Small intestine (tissue), 7 donors: ENCODE data around the gene CCDC57. TPM values are rescaled to one million over a fixed set of nuclear protein-coding genes. Genes with fewer than 3 reads are reported as not detected.

Experiments
- DNase-seq, 2 donors: peaks; one replicate each; pipeline versions ENCODE4 v3.0.0 to v3.0.0-alpha.2; 2013
- FAIRE-seq: peaks from 2 replicates; lab custom pipeline; 2012; peaks lifted over from hg19 to GRCh38; lab: Jason Lieb, UNC
- H3K27ac ChIP-seq, 3 donors: one replicate each; pipeline ENCODE4 v1.5.1; 2013; ENCODE audit warnings: low read length in 2 of 3, mild to moderate bottlenecking in 2 of 3, control low read depth in 1 of 3, inconsistent platforms in 1 of 3, low read depth in 1 of 3, moderate library complexity in 1 of 3
- H3K27me3 ChIP-seq, 3 donors: one replicate each; pipeline ENCODE4 v1.6.1; 2013; ENCODE audit warnings: low read length in 3 of 3, inconsistent platforms in 1 of 3; ENCODE audit not compliant: control insufficient read depth in 3 of 3, insufficient read depth in 3 of 3
- H3K36me3 ChIP-seq, 3 donors: one replicate each; pipeline ENCODE4 v1.6.1; 2013; ENCODE audit warnings: low read length in 3 of 3, inconsistent platforms in 1 of 3, low read depth in 1 of 3, mild to moderate bottlenecking in 1 of 3, moderate library complexity in 1 of 3; ENCODE audit not compliant: control insufficient read depth in 3 of 3, insufficient read depth in 2 of 3
- H3K4me1 ChIP-seq, 3 donors: one replicate each; pipeline ENCODE4 v1.6.1; 2013; ENCODE audit warnings: low read length in 2 of 3, inconsistent platforms in 1 of 3, low read depth in 1 of 3, mild to moderate bottlenecking in 1 of 3, moderate library complexity in 1 of 3; ENCODE audit not compliant: control insufficient read depth in 3 of 3, insufficient read depth in 2 of 3
- H3K4me3 ChIP-seq, 3 donors: one replicate each; pipeline ENCODE4 v1.5.1; 2013; ENCODE audit warnings: low read length in 3 of 3, control low read depth in 1 of 3, inconsistent platforms in 1 of 3, low read depth in 1 of 3, mild to moderate bottlenecking in 1 of 3, moderate library complexity in 1 of 3
- H3K9me3 ChIP-seq, 2 donors: one replicate each; pipeline ENCODE4 v1.6.1; 2013; ENCODE audit warnings: low read depth in 1 of 2, low read length in 1 of 2; ENCODE audit not compliant: control insufficient read depth in 2 of 2, insufficient read depth in 1 of 2
- WGBS, 3 donors: extraction: QIAGEN DNeasy Blood & Tissue Kit; methylation state at CpG; one replicate each; pipeline ENCODE4 v1.1.7; 2013; 5-methylcytosine and 5-hydroxymethylcytosine counted together
- polyA plus RNA-seq, 4 donors: library from polyadenylated mRNA; stranded (reverse) in 3 of 4; unstranded in 1 of 4; fragments of 200-250 nt in 3 of 4; fragments of 120-200 nt in 1 of 4; gene quantifications; one replicate each; pipeline versions ENCODE4 v1.2.1 to v1.2.3, GENCODE V29; 2013
- donor health status: healthy with polysubstance abuse.
- donor health status: control.
- donor health status: control.
- donor health status: Bipolar disorder and iron deficiency.
- donor health status: healthy.

The CCDC57 gene
- polyA plus RNA-seq, 4 donors: 36.7 to 97.3 (median 44.6) TPM

DNA sequence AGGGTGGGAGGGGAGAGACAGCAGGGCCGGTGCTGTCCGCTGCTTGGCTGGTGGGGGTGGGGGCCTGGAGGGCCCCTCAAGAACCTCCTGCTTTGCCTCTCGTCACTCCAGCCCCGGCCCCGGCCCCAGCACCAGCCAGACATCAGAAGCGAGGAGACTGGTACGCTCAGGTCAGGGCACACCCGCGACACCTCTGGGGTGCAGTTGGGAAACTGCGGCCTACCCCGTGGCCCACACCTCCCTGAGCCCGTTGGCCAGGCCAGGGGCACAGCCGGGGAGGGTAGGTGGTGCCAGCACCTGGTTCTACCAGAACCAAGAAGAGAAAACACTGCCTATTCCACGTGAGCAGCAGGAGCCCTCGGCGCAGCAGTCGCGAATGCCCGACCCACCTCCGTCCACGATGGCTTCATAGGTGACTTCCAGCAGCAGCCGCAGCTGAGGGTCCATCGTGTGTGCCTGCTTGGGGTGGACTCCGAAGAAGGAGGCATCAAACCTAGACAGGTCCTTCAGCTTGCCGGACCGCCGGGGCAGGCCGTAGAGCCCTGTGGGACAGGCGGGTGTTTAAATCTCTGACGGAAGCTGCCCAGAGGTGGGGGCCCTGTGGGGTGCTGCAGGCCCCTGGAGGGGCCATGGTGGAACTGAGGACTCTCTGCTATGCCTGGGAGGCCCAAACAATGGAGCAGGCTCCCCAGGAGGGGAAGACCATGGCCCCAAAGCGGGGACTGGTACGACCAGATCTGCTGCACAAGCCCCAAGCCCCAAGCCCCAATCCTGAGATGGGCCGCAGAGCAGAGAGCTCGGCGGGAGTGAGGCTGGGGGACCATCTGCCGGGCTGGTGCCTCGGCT, 117.5 kb downstream of the CCDC57 start:
- WGBS, 3 donors: 92 to 93% (median 93%) methylated on average over 36 to 37 of the region's 37 CpGs
- H3K4me1 ChIP-seq: peaks cover 2 to 19% (median 6%) of the 10 kb centered on the region in 3 donors
- H3K4me3 ChIP-seq: no peak overlapping the region
- no peaks in the 10 kb centered on the region for H3K9me3 ChIP-seq
- no peak for DNase-seq
- H3K36me3 ChIP-seq: peaks cover 14 to 64% (median 19%) of the 10 kb centered on the region in 3 donors
- no peaks in the 10 kb centered on the region for H3K27me3 ChIP-seq
- FAIRE-seq: no peak
- no peak overlapping the region for H3K27ac ChIP-seq

DNA sequence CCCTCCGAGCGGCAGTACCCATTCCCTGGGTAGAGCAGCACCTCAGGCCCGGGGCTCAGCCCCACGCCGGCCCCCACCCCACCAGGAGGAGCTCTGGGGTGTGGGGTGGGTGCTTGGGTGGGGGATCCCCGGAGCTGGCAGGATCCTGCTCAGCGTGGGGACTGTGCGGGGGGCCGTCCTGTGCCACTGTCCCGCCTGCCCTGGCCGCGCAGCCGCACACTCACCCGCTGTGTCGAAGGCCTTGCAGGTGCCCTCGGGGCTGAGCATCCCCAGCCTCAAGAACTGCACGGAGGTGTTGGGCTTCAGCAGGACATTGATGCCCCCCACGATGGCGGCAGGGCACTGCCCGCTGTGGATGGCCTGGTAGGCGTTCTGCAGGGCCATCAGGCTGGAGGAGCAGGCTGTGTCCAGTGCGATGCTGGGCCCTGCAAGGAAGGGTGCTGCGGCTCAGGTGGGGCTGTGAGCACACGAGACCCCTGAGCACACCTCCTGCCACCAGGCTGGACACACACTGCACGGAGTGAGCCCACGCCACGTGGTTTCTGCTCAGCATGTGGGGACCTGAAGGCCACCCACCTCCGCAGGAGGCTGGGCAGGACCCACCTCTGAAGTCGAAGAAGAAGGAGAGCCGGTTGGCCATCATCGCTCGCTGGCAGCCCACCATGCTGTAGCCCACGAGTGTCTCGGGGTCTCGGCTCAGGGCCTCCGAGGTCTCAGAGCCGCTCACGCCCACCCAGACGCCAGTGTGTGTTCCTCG, 119.5 kb downstream of the CCDC57 start:
- no peaks in the 10 kb centered on the region for H3K9me3 ChIP-seq
- DNase-seq (no peak), FAIRE-seq (no peak)
- peaks cover 0 to 10% (median 0%) of the 10 kb centered on the region in 3 donors for H3K4me1 ChIP-seq
- 96 to 97% (median 97%) methylated on average over 38 to 40 of the region's 40 CpGs for WGBS, 3 donors
- H3K4me3 ChIP-seq: no peak overlapping the region
- no peak overlapping the region for H3K27ac ChIP-seq
- H3K27me3 ChIP-seq: no peaks in the 10 kb centered on the region
- peaks cover 16 to 84% (median 19%) of the 10 kb centered on the region in 3 donors for H3K36me3 ChIP-seq

DNA sequence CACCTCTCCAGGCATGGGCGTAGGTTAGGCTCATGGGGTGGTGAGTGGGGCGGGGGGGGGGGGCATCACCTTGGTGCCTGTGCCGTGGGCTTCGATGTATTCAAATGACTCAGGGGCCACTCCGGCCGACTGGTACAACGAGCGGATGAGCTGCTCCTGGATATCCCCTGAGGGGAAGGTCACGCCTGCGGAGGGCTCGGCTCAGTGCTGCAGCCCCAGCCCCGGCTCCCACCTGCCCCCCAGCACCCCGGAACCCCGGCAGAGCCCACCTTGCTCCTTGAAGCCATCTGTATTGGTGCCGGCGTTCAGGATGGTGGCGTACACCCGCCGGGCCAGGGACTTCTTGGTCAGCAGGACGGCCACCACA, 120.0 kb downstream of the CCDC57 start:
- Histone ChIP-seq H3K27ac (no peak overlapping the region), H3K36me3 (peaks cover 16 to 89% (median 21%) of the 10 kb centered on the region in 3 donors), H3K9me3 (no peaks in the 10 kb centered on the region), H3K4me1 (peaks cover 0 to 10% (median 0%) of the 10 kb centered on the region in 3 donors), H3K4me3 (no peak overlapping the region), H3K27me3 (no peaks in the 10 kb centered on the region)
- WGBS, 3 donors: 96 to 97% (median 96%) methylated on average over 12 to 20 of the region's 20 CpGs
- DNase-seq (no peak), FAIRE-seq (no peak)

DNA sequence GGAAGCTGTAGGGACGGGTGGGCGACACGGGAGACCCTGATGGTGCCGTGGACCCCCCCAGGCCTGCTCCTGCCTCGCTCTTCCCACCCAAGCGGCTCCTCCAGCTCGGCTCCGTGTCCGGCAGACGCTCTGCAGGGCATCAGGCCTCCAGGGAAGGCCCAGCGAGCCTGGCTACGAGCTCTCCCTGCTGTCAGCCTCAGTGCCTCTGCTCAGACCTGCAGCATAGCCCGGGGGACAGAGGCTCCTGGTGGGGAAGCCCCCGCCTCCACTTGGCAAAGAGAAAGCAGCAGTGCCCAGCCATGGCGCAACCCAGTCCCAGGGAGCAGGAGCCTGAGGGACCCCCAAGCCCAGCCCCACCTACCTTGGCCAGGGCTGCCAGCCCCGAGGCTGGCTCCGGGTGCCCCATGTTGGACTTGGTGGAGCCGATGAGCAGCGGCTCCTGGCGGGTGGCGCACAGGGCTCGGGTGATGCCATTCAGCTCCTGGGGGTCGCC, 120.5 kb downstream of the CCDC57 start:
- no peak for FAIRE-seq
- H3K36me3 ChIP-seq: peaks cover 21 to 94% (median 21%) of the 10 kb centered on the region in 3 donors
- 92 to 94% (median 92%) methylated on average over 22 to 23 of the region's 23 CpGs for WGBS, 3 donors
- H3K27ac ChIP-seq: no peak overlapping the region
- no peak overlapping the region for H3K4me3 ChIP-seq
- no peaks in the 10 kb centered on the region for H3K27me3 ChIP-seq
- no peaks in the 10 kb centered on the region for H3K9me3 ChIP-seq
- H3K4me1 ChIP-seq: peaks cover 0 to 10% (median 0%) of the 10 kb centered on the region in 3 donors
- no peak for DNase-seq

DNA sequence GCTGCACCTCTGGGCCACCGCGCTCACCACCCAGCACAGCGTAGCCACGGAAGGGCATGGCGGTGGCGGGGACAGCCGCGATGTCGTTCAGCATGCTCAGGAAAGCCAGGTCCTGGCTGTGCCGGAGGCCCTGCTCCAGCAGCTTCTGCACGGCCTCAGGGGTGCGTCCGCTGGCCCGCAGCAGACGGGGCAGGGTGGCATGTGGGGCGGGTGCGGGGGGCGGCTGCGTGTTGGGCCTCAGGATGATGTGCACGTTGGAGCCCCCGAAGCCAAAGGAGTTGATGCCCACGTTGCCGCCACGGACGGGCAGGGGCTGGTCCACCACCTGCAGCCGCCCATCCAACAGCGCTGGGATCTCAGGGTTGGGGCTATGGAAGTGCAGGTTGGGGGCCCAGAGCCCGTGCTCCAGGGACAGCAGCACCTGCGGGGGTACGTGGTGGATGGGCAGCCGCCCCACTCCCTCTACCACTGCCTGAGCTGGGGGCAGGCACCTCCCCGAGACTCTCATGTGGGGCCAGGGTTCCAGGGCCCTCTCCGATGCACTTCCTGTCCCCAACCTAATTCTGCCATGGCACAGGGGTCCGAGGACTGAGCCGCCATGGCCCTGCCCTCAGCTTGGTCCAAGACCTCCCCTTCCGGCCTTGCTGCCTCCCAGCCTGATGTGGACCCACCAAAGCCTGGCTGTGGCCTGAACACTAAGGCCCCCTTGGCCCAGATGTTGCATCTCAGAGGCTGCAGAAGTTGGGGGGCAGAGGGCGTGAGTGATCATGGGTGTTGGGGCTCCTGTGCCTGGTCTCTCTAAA, 121.2 kb downstream of the CCDC57 start:
- H3K4me1 ChIP-seq: peaks cover 0 to 4% (median 0%) of the 10 kb centered on the region in 3 donors
- H3K27me3 ChIP-seq: no peaks in the 10 kb centered on the region
- H3K36me3 ChIP-seq: peaks cover 22 to 96% (median 23%) of the 10 kb centered on the region in 3 donors
- H3K4me3 ChIP-seq: no peak overlapping the region
- FAIRE-seq: no peak
- H3K9me3 ChIP-seq: no peaks in the 10 kb centered on the region
- no peak for DNase-seq
- WGBS, 3 donors: 96 to 97% (median 96%) methylated on average over 36 to 37 of the region's 37 CpGs
- H3K27ac ChIP-seq: no peak overlapping the region

DNA sequence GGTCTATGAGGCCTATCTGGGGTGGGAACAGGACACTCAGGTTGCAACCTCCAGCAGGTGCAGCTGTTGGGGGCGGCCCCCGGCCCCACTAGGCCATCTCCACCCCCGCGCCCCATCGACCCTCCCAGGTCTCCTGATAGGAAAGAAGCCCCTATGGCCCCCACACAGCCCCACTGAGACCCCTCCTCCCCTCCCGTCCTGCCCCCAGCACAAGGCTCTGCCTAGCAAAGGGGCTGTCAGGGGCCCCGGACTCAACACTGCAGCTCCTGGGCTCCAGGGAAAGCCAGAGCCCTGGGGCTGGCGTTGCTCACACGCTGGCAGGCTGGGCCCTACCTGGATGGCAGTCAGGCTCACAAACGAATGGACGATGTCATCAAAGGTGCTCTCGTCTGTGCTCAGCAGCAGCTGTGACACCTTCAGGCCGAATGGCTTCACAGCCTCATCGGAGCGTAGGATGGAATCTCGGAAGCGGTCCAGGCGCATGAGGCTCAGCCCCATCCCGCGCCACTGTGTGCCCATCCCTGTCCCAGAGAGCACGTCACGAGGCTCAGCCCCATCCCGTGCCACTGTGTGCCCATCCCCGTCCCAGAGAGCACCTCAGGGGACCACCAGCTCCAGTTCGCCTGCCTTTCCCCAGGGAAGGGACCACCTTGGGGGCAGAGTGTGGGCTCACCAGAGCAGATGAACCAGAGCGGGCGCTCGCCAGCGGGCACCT, 121.9 kb downstream of the CCDC57 start:
- H3K36me3 ChIP-seq: peaks cover 28 to 96% (median 28%) of the 10 kb centered on the region in 3 donors
- no peaks in the 10 kb centered on the region for H3K4me1 ChIP-seq
- no peaks in the 10 kb centered on the region for H3K9me3 ChIP-seq
- no peak overlapping the region for H3K27ac ChIP-seq
- DNase-seq: no peak
- 94 to 95% (median 95%) methylated on average over 29 of the region's 29 CpGs for WGBS, 3 donors
- no peaks in the 10 kb centered on the region for H3K27me3 ChIP-seq
- H3K4me3 ChIP-seq: no peak overlapping the region
- no peak for FAIRE-seq

DNA sequence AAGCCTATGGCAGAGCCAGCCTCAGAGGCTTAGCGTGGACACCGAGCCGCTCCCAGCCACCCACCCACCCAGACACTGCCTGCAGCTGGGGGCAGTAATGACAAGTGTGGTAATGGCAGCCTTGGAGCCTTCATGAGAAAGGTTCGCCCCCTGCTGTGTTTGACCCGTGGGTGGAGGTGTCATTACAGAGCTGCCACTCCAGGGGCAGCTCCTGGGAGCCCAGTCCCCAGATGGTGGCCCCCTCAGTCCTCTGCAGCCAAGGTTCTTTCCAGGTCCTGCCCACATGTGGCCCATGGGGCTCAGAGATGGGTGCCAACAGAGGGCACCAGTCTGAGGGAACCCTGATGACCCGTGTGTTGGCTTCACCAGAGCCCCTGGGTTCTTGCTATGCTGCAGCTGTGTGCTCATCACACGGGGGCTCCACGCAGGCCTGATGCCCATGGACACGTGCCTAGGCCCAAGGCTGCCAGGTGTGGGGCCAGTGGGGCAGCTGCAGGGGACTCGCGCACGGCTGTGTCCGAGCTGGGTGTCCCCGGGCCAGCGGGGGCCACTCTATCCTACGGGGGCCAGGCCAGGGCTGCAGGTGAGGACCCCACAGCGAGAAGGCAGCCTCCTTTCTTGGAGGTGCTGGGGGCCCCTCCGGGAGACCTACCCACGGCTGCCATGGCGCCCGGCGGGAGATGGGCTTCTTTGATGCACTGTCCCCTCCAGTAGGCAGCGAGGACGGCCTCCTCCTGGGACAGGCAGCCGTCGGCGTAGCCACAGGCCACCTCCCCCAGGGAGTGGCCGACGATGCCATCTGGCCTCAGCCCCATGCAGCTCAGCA, 122.7 kb downstream of the CCDC57 start:
- FAIRE-seq (no peak), DNase-seq (no peak)
- Histone ChIP-seq H3K4me3 (no peak overlapping the region), H3K9me3 (no peaks in the 10 kb centered on the region), H3K4me1 (no peaks in the 10 kb centered on the region), H3K27ac (no peak overlapping the region), H3K27me3 (no peaks in the 10 kb centered on the region), H3K36me3 (peaks cover 28 to 96% (median 32%) of the 10 kb centered on the region in 3 donors)
- WGBS, 3 donors: 91 to 95% (median 93%) methylated on average over 27 to 29 of the region's 29 CpGs
